Endothelial cell of umbilical vein (primary cell): ENCODE results near the gene PRDM11. TPM values are rescaled to one million over a fixed set of nuclear protein-coding genes. Genes with fewer than 3 reads are reported as not detected.

Source experiments
- BruUV-seq: library from RNA; stranded (reverse); fragments of 400-500 nt; replicated peaks from 2 replicates; lab custom pipeline; 2021; lab: Mats Ljungman, UMichigan
- CTCF ChIA-PET: fragments of 300-600, 350-600 bp; sonication (Branson Sonifier 250); formaldehyde crosslinking; loops from one replicate; lab custom pipeline; 2021; ENCODE audit warnings: antibody characterized with exemption, inconsistent platforms; lab: Charles Lee
- POLR2A ChIA-PET: fragments of 300-600, 350-600 bp; sonication (Branson Sonifier 250); formaldehyde crosslinking; loops from one replicate; lab custom pipeline; 2021; ENCODE audit warnings: antibody characterized with exemption, inconsistent platforms; lab: Charles Lee
- DNase-seq: peaks from one replicate; pipeline ENCODE4 v3.0.0-alpha.2; 2011; ENCODE audit warnings: low read depth, low spot score
- FAIRE-seq: peaks from 2 replicates; lab custom pipeline; 2011; peaks lifted over from hg19 to GRCh38; lab: Jason Lieb, UNC
- H2AFZ ChIP-seq: 2 replicates; pipeline ENCODE4 v1.6.0; 2012; ENCODE audit warnings: low read depth, low read length, control low read depth, inconsistent platforms
- H3K27ac ChIP-seq: 2 replicates; pipeline ENCODE4 v1.5.1; 2011; ENCODE audit warnings: low read depth, mild to moderate bottlenecking, control low read depth, low read length, moderate library complexity; ENCODE audit not compliant: insufficient read depth
- H3K27me3 ChIP-seq, 2 experiments: 2 replicates each; pipeline versions ENCODE4 v1.6.0 to v1.6.1; 2011; ENCODE audit warnings: low read length in 2 of 2, mixed read lengths in 1 of 2; ENCODE audit not compliant: control insufficient read depth in 2 of 2, insufficient read depth in 2 of 2
- H3K36me3 ChIP-seq, 2 experiments: 2 replicates in 1 of 2; 3 replicates in 1 of 2; pipeline ENCODE4 v1.5.1; 2011; ENCODE audit warnings: low read length in 2 of 2, mild to moderate bottlenecking in 1 of 2, moderate library complexity in 1 of 2; ENCODE audit not compliant: control insufficient read depth in 2 of 2, insufficient read depth in 2 of 2; ENCODE audit errors: extremely low read depth in 1 of 2
- H3K4me1 ChIP-seq: 3 replicates; pipeline ENCODE4 v1.5.1; 2011; ENCODE audit warnings: mild to moderate bottlenecking, low read length; ENCODE audit not compliant: control insufficient read depth, insufficient read depth; ENCODE audit errors: extremely low read depth
- H3K4me2 ChIP-seq: 2 replicates; pipeline ENCODE4 v1.6.1; 2011; ENCODE audit warnings: low read length, control low read depth, mixed read lengths; ENCODE audit not compliant: insufficient read depth
- H3K4me3 ChIP-seq, 3 experiments: fragments of 200-600 bp in 1 of 3; sonication (generic), shearing (Covaris generic) in 1 of 3; replicated peaks in 1 of 3; 2 replicates each; pipeline ENCODE4 v1.5.1; 2011 to 2016; ENCODE audit warnings: control low read depth in 3 of 3, low read length in 3 of 3, mild to moderate bottlenecking in 2 of 3, inconsistent platforms in 1 of 3, low read depth in 1 of 3, moderate library complexity in 1 of 3; ENCODE audit not compliant: insufficient read depth in 1 of 3
- H3K79me2 ChIP-seq: 2 replicates; pipeline ENCODE4 v1.6.0; 2012; ENCODE audit warnings: low read length, inconsistent platforms; ENCODE audit not compliant: control insufficient read depth, insufficient read depth
- H3K9ac ChIP-seq: replicated peaks from 2 replicates; pipeline ENCODE3; 2011; ENCODE audit warnings: low read length, control low read depth; ENCODE audit not compliant: insufficient read depth; ENCODE audit errors: extremely low read depth
- H3K9me1 ChIP-seq: replicated peaks from 3 replicates; pipeline ENCODE4 v1.6.0; 2011; ENCODE audit warnings: mild to moderate bottlenecking, low read length; ENCODE audit not compliant: control insufficient read depth, insufficient read depth; ENCODE audit errors: extremely low read depth
- H3K9me3 ChIP-seq: replicated peaks from 2 replicates; pipeline ENCODE4 v1.5.1; 2012; ENCODE audit warnings: low read length, inconsistent platforms; ENCODE audit not compliant: control insufficient read depth, insufficient read depth
- H4K20me1 ChIP-seq: replicated peaks from 2 replicates; pipeline ENCODE3; 2011; ENCODE audit warnings: mild to moderate bottlenecking, low read length; ENCODE audit not compliant: control insufficient read depth, insufficient read depth; ENCODE audit errors: extremely low read depth
- CTCF ChIP-seq, 2 donors: IDR thresholded peaks; 1 replicate in 1 of 2; 2 replicates in 1 of 2; pipeline ENCODE4 v1.5.1; 2011; ENCODE audit warnings: low read length in 2 of 2, mild to moderate bottlenecking in 2 of 2, moderate library complexity in 2 of 2, control low read depth in 1 of 2, inconsistent platforms in 1 of 2, low read depth in 1 of 2; ENCODE audit not compliant: insufficient read depth in 1 of 2; ENCODE audit errors: extremely low read depth in 1 of 2
- EZH2 ChIP-seq: IDR thresholded peaks from 2 replicates; pipeline ENCODE4 v1.6.1; 2012; ENCODE audit warnings: borderline replicate concordance, low read depth, mild to moderate bottlenecking, moderate library complexity, low read length, inconsistent platforms; ENCODE audit not compliant: severe bottlenecking
- FOS ChIP-seq: IDR thresholded peaks from 2 replicates; pipeline ENCODE4 v1.6.1; 2011; ENCODE audit warnings: mild to moderate bottlenecking, low read length, moderate library complexity, borderline replicate concordance; ENCODE audit not compliant: insufficient read depth
- GATA2 ChIP-seq: IDR thresholded peaks from 2 replicates; pipeline ENCODE4 v1.7.0; 2011; ENCODE audit warnings: low read depth, mild to moderate bottlenecking, moderate library complexity, mixed read lengths, low read length; ENCODE audit not compliant: insufficient read length, insufficient read depth
- JUN ChIP-seq: IDR thresholded peaks from 2 replicates; pipeline ENCODE4 v1.6.1; 2011; ENCODE audit warnings: borderline replicate concordance, low read depth; ENCODE audit not compliant: insufficient read length, insufficient read depth
- MAX ChIP-seq: IDR thresholded peaks from 2 replicates; pipeline ENCODE4 v1.6.1; 2011; ENCODE audit not compliant: insufficient read depth, insufficient read length
- MYC ChIP-seq: IDR thresholded peaks from one replicate; pipeline ENCODE4 v1.6.1; 2011; ENCODE audit warnings: mild to moderate bottlenecking, low read depth, low read length
- POLR2A ChIP-seq: IDR thresholded peaks from 2 replicates; pipeline ENCODE4 v1.6.1; 2012; ENCODE audit warnings: low read depth, mild to moderate bottlenecking, control low read depth, low read length
- POLR2AphosphoS5 ChIP-seq: IDR thresholded peaks from 2 replicates; pipeline ENCODE4 v1.6.1; 2012; ENCODE audit warnings: low read depth, mild to moderate bottlenecking, control low read depth, low read length, moderate library complexity; ENCODE audit not compliant: insufficient read depth
- dilution Hi-C: fragments of 300-500 bp; cut with MboI; formaldehyde crosslinking; loops from one replicate; pipeline ENCODE4 v1.15.0; 2019; ENCODE audit warnings: low sequenced_read_pairs; ENCODE audit not compliant: extremely low pct_ligation_motif_present
- intact Hi-C: fragments of 100-400 bp; cut with micrococcal nuclease; formaldehyde crosslinking; loops from one replicate; pipeline ENCODE4 v1.10.0; 2022
- polyA plus RNA-seq, 4 experiments: library from polyadenylated mRNA; depleted of rRNA in 3 of 4; stranded (reverse) in 3 of 4; unstranded in 1 of 4; fragments of >200 nt; gene quantifications; 2 replicates each; pipeline versions ENCODE4 v1.2.1 to v1.2.3, GENCODE V29; 2011 to 2012; ENCODE audit warnings: missing spikeins in 1 of 4
- total RNA-seq: library from RNA; stranded (reverse); gene quantifications from 2 replicates; pipeline ENCODE4 v1.2.3, GENCODE V29; 2021

PRDM11 gene
- total and polyA plus RNA-seq, 2 donors (not counting 3 experiments of a cell fraction or from before 2014, with no cell fraction given) = 6.9 to 14.1 TPM

GRCh38 chr11:45104006-45104789 is 42.2 kb upstream of the PRDM11 start:
- no peaks in the 10 kb centered on the region for H3K9me1 ChIP-seq
- no peak for FAIRE-seq
- no peak overlapping the region for H2AFZ ChIP-seq
- intact Hi-C loops (no loop called here), dilution Hi-C loops (no loop called here)
- no TSS peak for BruUV-seq
- H3K27ac ChIP-seq = no peak overlapping the region
- no peaks in the 10 kb centered on the region for H3K79me2 ChIP-seq
- no peak overlapping the region for H3K4me3 ChIP-seq
- no peaks in the 10 kb centered on the region for H3K36me3 ChIP-seq
- ChIA-PET CTCF (interaction anchor here (0.8 to 22.0 kb wide), 13 partner anchors 10 to 539 kb away, joined by 3 to 1618 read pairs (median 3); partner anchors contain the start of gene CD82), POLR2A (interaction anchor here (1.9 kb wide), 1 partner anchor 168 kb away, joined by 10 read pairs; no protein-coding TSS in a partner anchor)
- TF ChIP-seq MAX = no peak
- TF ChIP-seq POLR2AphosphoS5 = no peak
- no peak for TF ChIP-seq JUN
- no peaks in the 10 kb centered on the region for H4K20me1 ChIP-seq
- H3K4me1 ChIP-seq = peaks cover 7% of the 10 kb centered on the region
- H3K4me2 ChIP-seq = no peak overlapping the region
- no peaks in the 10 kb centered on the region for H3K9me3 ChIP-seq
- no peak for DNase-seq
- H3K9ac ChIP-seq = no peak overlapping the region
- peaks cover 0 to 3% of the 10 kb centered on the region in 2 experiments for H3K27me3 ChIP-seq

- no peak overlapping the region for H2AFZ ChIP-seq
- BruUV-seq = no TSS peak
- intact Hi-C loops (loop anchor here (1.0 kb wide), 1 partner anchor 177 kb away; no protein-coding TSS in a partner anchor), dilution Hi-C loops (no loop called here)
- no peak for TF ChIP-seq POLR2A
- TF ChIP-seq EZH2 = no peak
- no peak for TF ChIP-seq JUN
- no peak for TF ChIP-seq FOS
- no peak for TF ChIP-seq GATA2
- no peak for TF ChIP-seq MYC
- TF ChIP-seq CTCF (IDR thresholded peaks at IDR 0.05; ENCODE audit: extremely low read depth in 1 of 2, insufficient read depth in 1 of 2, low read depth in 1 of 2, low read length in 2 of 2) = no peak
- no peak for TF ChIP-seq POLR2AphosphoS5
- no peak for TF ChIP-seq MAX
- peaks cover 7% of the 10 kb centered on the region for H3K4me1 ChIP-seq
- H3K27ac ChIP-seq = no peak overlapping the region
- ChIA-PET CTCF (interaction anchor here (0.8 to 22.0 kb wide), 16 partner anchors 8 to 539 kb away, joined by 3 to 1618 read pairs (median 3); partner anchors contain the start of gene CD82), POLR2A (interaction anchor here (1.9 kb wide), 1 partner anchor 168 kb away, joined by 10 read pairs; no protein-coding TSS in a partner anchor)
- no peak overlapping the region for H3K4me2 ChIP-seq
- no peaks in the 10 kb centered on the region for H4K20me1 ChIP-seq
- no peak for FAIRE-seq
- no peaks in the 10 kb centered on the region for H3K79me2 ChIP-seq
- no peaks in the 10 kb centered on the region for H3K9me3 ChIP-seq
- H3K9me1 ChIP-seq = no peaks in the 10 kb centered on the region
- no peak for DNase-seq
- H3K36me3 ChIP-seq = no peaks in the 10 kb centered on the region
- H3K4me3 ChIP-seq = no peak overlapping the region
- H3K9ac ChIP-seq = no peak overlapping the region
- peaks cover 0 to 3% of the 10 kb centered on the region in 2 experiments for H3K27me3 ChIP-seq
Measured at GRCh38 chr11:45104790-45105084, 41.7 kb upstream of the PRDM11 start.
